HCT116 (cell line): ENCODE measurements around the gene MIEN1. TPM values are rescaled to one million over a fixed set of nuclear protein-coding genes. Genes with fewer than 3 reads are reported as not detected.

Experiments used
- ATAC-seq: fragments of 200-7000 bp; cut with Tn5 transposase; 2 replicates; pipeline ENCODE4 v1.9.1; 2020; ENCODE audit warnings: mild to moderate bottlenecking, moderate library complexity
- BruUV-seq: library from RNA; stranded (reverse); fragments of 400-500 nt; replicated peaks from 2 replicates; lab custom pipeline; 2021; lab: Mats Ljungman, UMichigan
- CTCF ChIA-PET: fragments of 300-600 bp; sonication (Branson Sonifier 250); formaldehyde crosslinking; loops from one replicate; lab custom pipeline; 2021; ENCODE audit warnings: antibody characterized with exemption; lab: Charles Lee
- POLR2A ChIA-PET: fragments of 300-600, 350-600 bp; sonication (Branson Sonifier 250); formaldehyde crosslinking; loops from one replicate; lab custom pipeline; 2021; ENCODE audit warnings: antibody characterized with exemption; lab: Charles Lee
- RAD21 ChIA-PET, 2 experiments: fragments of 300-600 bp; sonication (Branson Sonifier 250); formaldehyde crosslinking; loops; one replicate each; lab custom pipeline; 2023; ENCODE audit warnings: low total read pairs in 2 of 2; ENCODE audit not compliant: uncharacterized antibody in 2 of 2, unreplicated experiment in 2 of 2, low non-redundant PET in 1 of 2; lab: Charles Lee
- DNase-seq: peaks from one replicate; pipeline ENCODE4 v3.0.0-alpha.2; 2010; ENCODE audit warnings: low read depth, low spot score
- H2AFZ ChIP-seq: fragments of 200-600 bp; shearing (Covaris generic), sonication (generic); 2 replicates; pipeline ENCODE4 v1.6.1; 2017; ENCODE audit warnings: low read depth, mixed run types, mixed read lengths, antibody characterized with exemption, low read length; ENCODE audit not compliant: poor library complexity, severe bottlenecking
- H3K27ac ChIP-seq: 2 replicates; pipeline ENCODE4 v1.5.1; 2012; ENCODE audit warnings: low read depth, low read length
- H3K27me3 ChIP-seq: fragments of 200-600 bp; sonication (generic); 2 replicates; pipeline ENCODE4 v1.6.1; 2016; ENCODE audit warnings: mixed run types, low read length, mixed read lengths; ENCODE audit not compliant: insufficient read depth
- H3K36me3 ChIP-seq, 2 experiments: fragments of 200-500 bp in 1 of 2; fragments of 200-600 bp in 1 of 2; sonication (Bioruptor generic) in 1 of 2; sonication (generic) in 1 of 2; 2 replicates each; pipeline versions ENCODE4 v1.5.1 to v1.6.1; 2014 to 2016; ENCODE audit warnings: low read length in 2 of 2, inconsistent platforms in 1 of 2, mixed read lengths in 1 of 2, mixed run types in 1 of 2; ENCODE audit not compliant: insufficient read depth in 2 of 2, control insufficient read depth in 1 of 2
- H3K4me1 ChIP-seq, 2 experiments: fragments of 200-600 bp in 1 of 2; sonication (generic) in 1 of 2; 2 replicates each; pipeline versions ENCODE4 v1.5.1 to v1.6.1; 2012 to 2017; ENCODE audit warnings: low read length in 2 of 2, inconsistent platforms in 1 of 2, mild to moderate bottlenecking in 1 of 2, mixed read lengths in 1 of 2, mixed run types in 1 of 2, moderate library complexity in 1 of 2; ENCODE audit not compliant: insufficient read depth in 2 of 2, control insufficient read depth in 1 of 2
- H3K4me2 ChIP-seq: fragments of 200-600 bp; sonication (generic); 2 replicates; pipeline ENCODE4 v1.6.1; 2017; ENCODE audit warnings: mixed run types, low read length, mixed read lengths
- H3K4me3 ChIP-seq, 2 experiments: fragments of 200-600 bp in 1 of 2; sonication (generic) in 1 of 2; replicated peaks in 1 of 2; 2 replicates each; pipeline ENCODE4 v1.5.1; 2011 to 2016; ENCODE audit warnings: low read length in 2 of 2, control low read depth in 1 of 2, low read depth in 1 of 2, mild to moderate bottlenecking in 1 of 2, mixed read lengths in 1 of 2, mixed run types in 1 of 2
- H3K79me2 ChIP-seq: fragments of 200-600 bp; sonication (generic); 2 replicates; pipeline ENCODE4 v1.6.1; 2017; ENCODE audit warnings: mild to moderate bottlenecking, mixed run types, low read length, moderate library complexity, mixed read lengths; ENCODE audit not compliant: insufficient read depth
- H3K9ac ChIP-seq: fragments of 200-600 bp; sonication (generic); 2 replicates; pipeline ENCODE4 v1.6.1; 2016; ENCODE audit warnings: low read length, mixed read lengths
- H3K9me2 ChIP-seq: fragments of 200-600 bp; sonication (generic), shearing (Covaris generic); 2 replicates; pipeline ENCODE4 v1.6.1; 2017; ENCODE audit warnings: mixed run types, mild to moderate bottlenecking, moderate library complexity; ENCODE audit not compliant: insufficient read depth
- H3K9me3 ChIP-seq, 2 experiments: fragments of 200-500 bp in 1 of 2; fragments of 200-600 bp in 1 of 2; sonication (Bioruptor generic) in 1 of 2; sonication (generic) in 1 of 2; 2 replicates each; pipeline ENCODE4 v1.6.1; 2014 to 2017; ENCODE audit warnings: low read length in 2 of 2, mixed read lengths in 2 of 2, inconsistent platforms in 1 of 2, low read depth in 1 of 2, mild to moderate bottlenecking in 1 of 2, mixed run types in 1 of 2, moderate library complexity in 1 of 2; ENCODE audit not compliant: control insufficient read depth in 1 of 2, insufficient read depth in 1 of 2
- H4K20me1 ChIP-seq: fragments of 200-600 bp; sonication (generic), shearing (Covaris generic); 2 replicates; pipeline ENCODE4 v1.6.1; 2017; ENCODE audit warnings: mixed run types, mild to moderate bottlenecking, moderate library complexity; ENCODE audit not compliant: insufficient read depth
- EZH2phosphoT487 ChIP-seq: fragments of 200-600 bp; IDR thresholded peaks from 2 replicates; pipeline ENCODE4 v1.6.1; 2018; ENCODE audit warnings: antibody characterized with exemption, borderline replicate concordance
- FOSL1 ChIP-seq: IDR thresholded peaks from 2 replicates; pipeline ENCODE4 v1.6.1; 2012; ENCODE audit warnings: low read depth
- POLR2A ChIP-seq: IDR thresholded peaks from 2 replicates; pipeline ENCODE4 v1.7.0; 2011; ENCODE audit warnings: borderline replicate concordance; ENCODE audit not compliant: insufficient read depth, insufficient read length; ENCODE audit errors: extremely low read depth
- POLR2AphosphoS5 ChIP-seq: IDR thresholded peaks from 2 replicates; pipeline ENCODE4 v1.6.1; 2011; ENCODE audit warnings: mild to moderate bottlenecking, low read depth, low read length, moderate library complexity
- SP1 ChIP-seq: IDR thresholded peaks from 2 replicates; pipeline ENCODE4 v1.6.1; 2012; ENCODE audit warnings: low read depth
- SRF ChIP-seq: IDR thresholded peaks from 2 replicates; pipeline ENCODE4 v1.6.1; 2012; ENCODE audit warnings: low read depth
- TCF7L2 ChIP-seq: IDR thresholded peaks from 2 replicates; pipeline ENCODE4 v1.7.0; 2011; ENCODE audit warnings: borderline replicate concordance, inconsistent platforms; ENCODE audit not compliant: insufficient read depth, insufficient read length; ENCODE audit errors: extremely low read depth
- YY1 ChIP-seq: IDR thresholded peaks from 2 replicates; pipeline ENCODE4 v1.6.1; 2011; ENCODE audit warnings: low read length, low read depth, moderate library complexity, mild to moderate bottlenecking; ENCODE audit not compliant: insufficient replicate concordance; ENCODE audit errors: extremely low read depth
- intact Hi-C: fragments of 100-400 bp; cut with micrococcal nuclease; formaldehyde crosslinking; loops from 2 replicates; pipeline ENCODE4 v1.10.0; 2022
- total RNA-seq: library from RNA; stranded (reverse); gene quantifications from one replicate; pipeline ENCODE4 v1.2.1, GENCODE V29; 2021; ENCODE audit not compliant: unreplicated experiment
- TF ChIP-seq, protein P1 (sequence below), 3 experiments: fragments of 200-600 bp in 1 of 3; sonication (generic) in 1 of 3; IDR thresholded peaks in 2 of 3; conservative IDR thresholded peaks in 1 of 3; 2 replicates each; pipeline ENCODE4 v1.5.1; 2012 to 2017; ENCODE audit warnings: low read depth in 2 of 3, low read length in 2 of 3, antibody characterized with exemption in 1 of 3, borderline replicate concordance in 1 of 3, control low read depth in 1 of 3, mild to moderate bottlenecking in 1 of 3, mixed read lengths in 1 of 3, mixed run types in 1 of 3, moderate library complexity in 1 of 3; ENCODE audit not compliant: insufficient read depth in 1 of 3

MIEN1 gene
- total RNA-seq, 1 experiment from 2014 or later: 73.9 TPM

DNA sequence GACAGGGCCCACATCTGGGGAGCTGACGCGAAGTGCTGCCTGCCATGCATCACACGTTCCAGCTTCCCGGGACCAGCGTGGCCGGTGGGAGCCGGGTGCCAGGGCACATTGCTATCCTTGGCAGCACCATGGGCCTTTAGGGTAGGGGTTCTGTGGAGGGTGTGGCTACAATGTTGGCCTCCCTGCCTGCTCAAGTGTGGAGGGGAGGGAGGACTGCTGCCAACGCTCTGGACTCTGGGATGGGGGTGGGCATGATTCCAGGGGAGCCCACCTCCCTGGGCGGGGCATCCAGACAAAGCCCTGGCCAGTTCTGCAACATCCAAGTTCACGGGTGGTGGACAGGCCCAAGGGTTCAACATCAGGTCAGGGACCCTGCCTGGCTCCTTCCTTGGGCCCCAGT, 21.3 kb upstream of the MIEN1 start:
- Histone ChIP-seq H3K4me2 (no peak overlapping the region), H3K27me3 (no peaks in the 10 kb centered on the region), H3K9me3 (no peaks in the 10 kb centered on the region), H3K36me3 (no peaks in the 10 kb centered on the region), H2AFZ (no peak overlapping the region), H3K4me3 (no peak overlapping the region), H3K27ac (no peak overlapping the region; the same call in 1 of the 2 replicates), H3K4me1 (peaks cover 33 to 55% of the 10 kb centered on the region in 2 experiments), H3K79me2 (no peaks in the 10 kb centered on the region), H3K9ac (no peak overlapping the region), H3K9me2 (no peaks in the 10 kb centered on the region), H4K20me1 (no peaks in the 10 kb centered on the region)
- ChIA-PET RAD21 (interaction anchor here in 1 of 2 experiments (0.7 kb wide), 1 partner anchor 27 kb away, joined by 4 read pairs; no protein-coding TSS in a partner anchor), POLR2A (interaction anchor here (0.7 kb wide), 1 partner anchor 61 kb away, joined by 3 read pairs; no protein-coding TSS in a partner anchor), CTCF (interaction anchor here (1.0 to 2.1 kb wide), 3 partner anchors 12 to 22 kb away, joined by 3 to 8 read pairs (median 6); partner anchors contain the start of gene MIEN1)
- intact Hi-C loops: loop anchor here (5.0 kb wide), 1 partner anchor 79 kb away; no protein-coding TSS in a partner anchor
- BruUV-seq: no TSS peak
- no peak for ATAC-seq
- no peak for DNase-seq
- TF ChIP-seq YY1 (no peak), SP1 (no peak), TCF7L2 (no peak)
- TF ChIP-seq, protein P1, sequence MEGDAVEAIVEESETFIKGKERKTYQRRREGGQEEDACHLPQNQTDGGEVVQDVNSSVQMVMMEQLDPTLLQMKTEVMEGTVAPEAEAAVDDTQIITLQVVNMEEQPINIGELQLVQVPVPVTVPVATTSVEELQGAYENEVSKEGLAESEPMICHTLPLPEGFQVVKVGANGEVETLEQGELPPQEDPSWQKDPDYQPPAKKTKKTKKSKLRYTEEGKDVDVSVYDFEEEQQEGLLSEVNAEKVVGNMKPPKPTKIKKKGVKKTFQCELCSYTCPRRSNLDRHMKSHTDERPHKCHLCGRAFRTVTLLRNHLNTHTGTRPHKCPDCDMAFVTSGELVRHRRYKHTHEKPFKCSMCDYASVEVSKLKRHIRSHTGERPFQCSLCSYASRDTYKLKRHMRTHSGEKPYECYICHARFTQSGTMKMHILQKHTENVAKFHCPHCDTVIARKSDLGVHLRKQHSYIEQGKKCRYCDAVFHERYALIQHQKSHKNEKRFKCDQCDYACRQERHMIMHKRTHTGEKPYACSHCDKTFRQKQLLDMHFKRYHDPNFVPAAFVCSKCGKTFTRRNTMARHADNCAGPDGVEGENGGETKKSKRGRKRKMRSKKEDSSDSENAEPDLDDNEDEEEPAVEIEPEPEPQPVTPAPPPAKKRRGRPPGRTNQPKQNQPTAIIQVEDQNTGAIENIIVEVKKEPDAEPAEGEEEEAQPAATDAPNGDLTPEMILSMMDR (IDR thresholded peaks at IDR 0.05 in 2 of 3, conservative IDR thresholded peaks at IDR 0.05 in 1 of 3; ENCODE audit: borderline replicate concordance in 1 of 3, insufficient read depth in 1 of 3, low read depth in 2 of 3, low read length in 2 of 3): no peak

DNA sequence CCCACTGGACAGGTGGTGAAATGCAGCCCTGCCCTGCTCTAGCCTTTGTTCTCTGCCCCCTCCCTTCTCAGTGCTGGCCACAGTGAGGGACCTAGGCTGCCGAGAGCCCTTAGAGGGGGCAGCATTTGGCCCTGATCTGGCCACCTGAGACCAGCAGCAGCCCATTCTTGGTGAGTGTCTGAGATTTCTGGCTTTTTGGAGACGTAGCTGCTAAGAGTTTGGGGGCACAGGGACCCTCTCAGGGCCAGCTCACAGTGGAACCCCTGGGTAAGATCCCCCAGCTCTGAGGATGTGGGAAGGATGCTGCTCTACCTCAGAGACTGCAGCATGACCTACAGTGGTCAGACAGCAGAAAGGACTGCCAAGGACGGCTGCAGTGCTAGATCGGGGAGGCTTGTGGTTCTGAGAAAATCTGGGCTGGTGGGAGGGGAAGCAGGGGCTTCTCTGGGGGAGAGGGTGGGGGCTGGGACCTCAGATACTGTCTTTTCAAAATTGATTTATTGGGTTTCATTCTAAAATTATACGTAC, 20.7 kb upstream of the MIEN1 start:
- DNase-seq: no peak
- H3K9me3 ChIP-seq: no peaks in the 10 kb centered on the region
- TF ChIP-seq EZH2phosphoT487 (no peak), SRF (no peak), YY1 (no peak), POLR2A (no peak), FOSL1 (no peak), POLR2AphosphoS5 (no peak)
- TF ChIP-seq, protein P1 (IDR thresholded peaks at IDR 0.05 in 2 of 3, conservative IDR thresholded peaks at IDR 0.05 in 1 of 3; ENCODE audit: borderline replicate concordance in 1 of 3, insufficient read depth in 1 of 3, low read depth in 2 of 3, low read length in 2 of 3): no peak
- H3K36me3 ChIP-seq: no peaks in the 10 kb centered on the region
- H2AFZ ChIP-seq: no peak overlapping the region
- H4K20me1 ChIP-seq: no peaks in the 10 kb centered on the region
- peak overlapping the region; percentile 56; the same call in 1 of the 2 replicates for H3K27ac ChIP-seq
- H3K4me2 ChIP-seq: peak overlapping the region; percentile 48; the same call in 1 of the 2 replicates
- POLR2A ChIA-PET: no interaction called here
- H3K9ac ChIP-seq: no peak overlapping the region
- H3K79me2 ChIP-seq: no peaks in the 10 kb centered on the region
- no TSS peak for BruUV-seq
- H3K4me3 ChIP-seq: no peak overlapping the region
- RAD21 ChIA-PET: no interaction called here
- ATAC-seq: no peak
- intact Hi-C loops: loop anchor here (5.0 kb wide), 1 partner anchor 79 kb away; no protein-coding TSS in a partner anchor
- no peaks in the 10 kb centered on the region for H3K27me3 ChIP-seq
- peaks cover 33 to 55% of the 10 kb centered on the region in 2 experiments for H3K4me1 ChIP-seq
- CTCF ChIA-PET: interaction anchor here (1.0 kb wide), 1 partner anchor 12 kb away, joined by 3 read pairs; no protein-coding TSS in a partner anchor
- no peaks in the 10 kb centered on the region for H3K9me2 ChIP-seq
